Caki2 (cell line): Measurements from ENCODE around the gene IRF2BPL. TPM values are rescaled to one million over a fixed set of nuclear protein-coding genes. Genes with fewer than 3 reads are reported as not detected.

Experiments used
- DNase-seq: peaks from one replicate; pipeline ENCODE4 v3.0.0-alpha.2; 2015; ENCODE audit warnings: low read depth
- in situ Hi-C: cut with HindIII; loops from 2 replicates; pipeline ENCODE4 v1.10.0; 2016; ENCODE audit warnings: low sequenced_read_pairs, low pct_unique_long_range_greater_than_20kb, mixed read lengths
- total RNA-seq: library from RNA; depleted of rRNA; stranded (reverse); fragments of >200 nt; shearing (Covaris generic); gene quantifications from 2 replicates; pipeline ENCODE4 v1.2.3, GENCODE V29; 2014; ENCODE audit warnings: low replicate concordance

The IRF2BPL gene
- total RNA-seq, 1 experiment from 2014 or later = 55.8 TPM

- in situ Hi-C loops = no loop called here
- no peak for DNase-seq
These were observed 9.5 kb upstream of the IRF2BPL start for GRCh38 chr14:77037938-77038568.

GRCh38 chr14:77037215-77037937, 8.9 kb upstream of the IRF2BPL start:
- DNase-seq = no peak
- in situ Hi-C loops = no loop called here

- in situ Hi-C loops = no loop called here
- no peak for DNase-seq
These were observed 8.1 kb upstream of the IRF2BPL start for GRCh38 chr14:77036484-77037214.

DNA sequence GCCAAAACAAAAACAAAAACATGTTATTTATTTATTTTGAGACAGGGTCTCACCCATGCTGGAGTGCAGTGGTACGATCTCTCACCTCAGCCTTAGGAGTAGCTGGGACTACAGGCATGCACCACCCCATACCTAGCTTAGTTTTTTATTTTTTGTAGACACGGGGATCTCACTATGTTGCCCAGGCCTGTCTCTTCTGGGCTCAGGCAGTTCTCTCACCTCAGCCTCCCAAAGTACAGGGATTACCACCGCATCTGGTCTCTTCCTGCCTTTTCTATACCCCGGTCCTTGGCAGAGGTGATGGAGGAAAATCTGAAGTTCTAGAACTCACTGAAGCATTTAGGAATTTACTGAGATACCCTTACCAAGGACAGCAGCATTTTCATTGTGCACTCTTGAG, 6.8 kb upstream of the IRF2BPL start:
- no peak for DNase-seq
- in situ Hi-C loops = no loop called here

DNA sequence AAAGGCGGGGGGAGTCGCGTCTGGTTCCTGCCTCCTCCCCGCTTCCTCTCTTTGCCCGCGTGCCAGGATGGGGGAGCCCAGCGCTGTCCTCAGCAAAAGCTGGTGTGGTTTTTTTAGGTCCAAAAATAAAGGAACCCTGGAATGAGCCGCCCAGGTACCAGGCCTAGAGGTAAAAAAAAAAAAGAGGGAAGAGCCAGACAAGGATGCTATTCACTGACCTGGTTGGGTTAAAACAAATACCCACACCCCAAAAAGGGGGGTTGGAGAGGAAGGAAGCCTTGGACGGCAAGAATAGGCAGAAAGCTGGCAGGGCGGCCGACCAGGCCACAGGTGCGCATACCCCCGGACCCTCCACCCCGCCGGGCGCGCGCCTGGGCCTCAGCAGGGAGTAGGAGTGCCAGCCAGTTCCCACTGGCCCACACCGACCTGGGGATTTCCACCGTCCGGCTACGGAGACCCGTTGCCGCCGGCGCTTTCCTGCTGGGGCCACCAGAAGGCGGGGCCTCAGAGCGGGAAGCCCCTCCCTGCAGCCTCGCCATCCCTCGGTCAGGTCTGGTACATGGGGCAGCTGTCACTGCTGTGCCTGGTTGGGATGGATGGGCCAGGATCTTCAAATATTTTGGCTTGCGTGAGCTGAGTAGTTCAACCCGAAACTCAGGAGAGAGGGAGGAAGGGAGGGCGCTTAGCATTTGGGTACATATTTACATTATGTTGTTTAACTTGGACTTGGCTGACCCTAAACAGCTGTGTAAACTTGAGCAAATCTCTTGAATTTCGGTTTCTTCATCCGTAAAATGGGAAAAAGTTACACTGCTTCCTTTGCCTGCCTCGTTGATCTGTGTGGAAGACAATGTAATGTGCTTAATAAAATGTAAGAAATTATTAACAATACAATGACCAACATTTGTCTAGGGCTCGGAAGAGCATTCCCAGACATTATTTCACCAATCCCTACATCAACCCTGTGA, 5.4 kb upstream of the IRF2BPL start:
- DNase-seq = peak; percentile 90
- in situ Hi-C loops = no loop called here

GRCh38 chr14:77032844-77033621, 4.5 kb upstream of the IRF2BPL start:
- peak; percentile 98 for DNase-seq

DNA sequence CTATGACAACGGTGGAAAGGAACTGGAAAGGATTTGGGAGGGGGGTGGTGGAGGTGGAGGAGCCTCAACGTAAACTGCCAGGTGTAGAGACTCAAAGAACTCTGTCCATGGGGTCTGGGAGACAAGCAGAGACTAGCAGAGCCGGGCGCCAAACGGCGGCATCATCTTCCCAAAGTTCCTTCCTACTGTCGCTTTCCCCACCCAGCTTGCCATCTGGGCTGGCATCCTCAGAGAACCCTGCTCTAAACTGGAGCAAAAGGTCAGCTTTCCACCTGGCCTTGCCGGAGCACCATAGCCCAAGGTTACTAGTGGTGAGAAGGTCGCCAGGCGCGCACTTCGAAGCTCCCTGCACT, 4.0 kb upstream of the IRF2BPL start:
- DNase-seq = no peak
- in situ Hi-C loops = no loop called here

More at GRCh38 chr14:77032844-77033621, 4.5 kb upstream of the IRF2BPL start:
- in situ Hi-C loops = no loop called here

GRCh38 chr14:77031759-77032490, 3.4 kb upstream of the IRF2BPL start:
- in situ Hi-C loops = no loop called here
- DNase-seq = no peak

GRCh38 chr14:77027538-77028383, 747 bp downstream of the IRF2BPL start:
- in situ Hi-C loops = no loop called here
- DNase-seq = peak; percentile 73

DNA sequence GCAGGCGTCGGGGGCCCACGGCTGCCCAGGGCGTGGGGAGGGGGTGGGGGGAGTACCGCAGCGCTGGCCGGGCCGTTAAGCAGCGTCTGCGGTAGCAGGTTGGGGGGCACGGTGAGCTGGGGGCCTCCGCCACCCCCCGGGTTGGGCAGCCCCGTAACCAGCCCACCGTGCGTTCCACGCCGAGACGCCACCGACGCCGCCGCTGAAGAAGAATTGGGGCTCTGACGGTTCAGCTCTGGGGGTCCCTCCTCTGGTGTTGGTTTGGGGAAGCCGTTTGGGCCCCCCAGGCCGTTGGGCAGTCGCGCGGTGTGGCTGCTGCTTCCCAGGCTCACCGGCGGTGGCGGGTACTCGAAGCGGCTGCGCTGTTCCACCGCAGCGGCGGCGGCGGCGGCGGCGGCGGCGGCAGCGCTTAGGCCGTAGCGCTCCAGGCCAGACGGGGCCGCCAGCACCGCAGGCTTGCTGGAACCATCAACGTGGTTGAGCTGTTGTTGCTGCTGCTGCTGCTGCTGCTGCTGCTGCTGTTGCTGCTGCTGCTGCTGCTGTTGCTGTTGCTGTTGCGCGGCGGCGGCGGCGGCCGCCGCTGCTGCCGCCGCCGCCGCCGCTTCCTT, 1.5 kb downstream of the IRF2BPL start:
- DNase-seq = no peak
- in situ Hi-C loops = no loop called here

GRCh38 chr14:77026166-77026929, 2.2 kb downstream of the IRF2BPL start:
- peak; percentile 63 for DNase-seq

DNA sequence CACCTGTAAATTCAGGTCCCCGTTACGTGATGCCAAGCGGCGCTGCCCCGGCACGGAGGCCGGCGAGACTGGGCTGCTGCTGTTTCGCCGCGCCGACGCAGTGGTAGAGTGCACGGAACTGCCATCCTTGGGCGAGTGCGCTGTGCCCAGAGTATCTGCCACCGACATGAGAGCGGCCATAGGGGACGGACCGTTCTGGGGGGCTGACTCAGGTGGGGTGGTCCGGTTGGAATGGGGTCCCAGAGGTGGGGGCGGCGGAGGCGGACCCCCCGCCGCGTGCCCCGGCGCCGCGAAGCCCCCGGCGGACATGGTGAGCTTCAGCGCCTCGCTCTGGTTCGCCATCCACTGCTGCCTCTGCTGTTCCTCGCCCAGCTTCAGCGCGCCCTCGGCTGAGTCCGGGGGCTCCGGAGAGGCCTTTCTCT, 2.8 kb downstream of the IRF2BPL start:
- peak; percentile 29 for DNase-seq
- in situ Hi-C loops = no loop called here

More at GRCh38 chr14:77026166-77026929, 2.2 kb downstream of the IRF2BPL start:
- in situ Hi-C loops = no loop called here

GRCh38 chr14:77024171-77024691, 4.3 kb downstream of the IRF2BPL start:
- DNase-seq = peak; percentile 73
- in situ Hi-C loops = no loop called here

DNA sequence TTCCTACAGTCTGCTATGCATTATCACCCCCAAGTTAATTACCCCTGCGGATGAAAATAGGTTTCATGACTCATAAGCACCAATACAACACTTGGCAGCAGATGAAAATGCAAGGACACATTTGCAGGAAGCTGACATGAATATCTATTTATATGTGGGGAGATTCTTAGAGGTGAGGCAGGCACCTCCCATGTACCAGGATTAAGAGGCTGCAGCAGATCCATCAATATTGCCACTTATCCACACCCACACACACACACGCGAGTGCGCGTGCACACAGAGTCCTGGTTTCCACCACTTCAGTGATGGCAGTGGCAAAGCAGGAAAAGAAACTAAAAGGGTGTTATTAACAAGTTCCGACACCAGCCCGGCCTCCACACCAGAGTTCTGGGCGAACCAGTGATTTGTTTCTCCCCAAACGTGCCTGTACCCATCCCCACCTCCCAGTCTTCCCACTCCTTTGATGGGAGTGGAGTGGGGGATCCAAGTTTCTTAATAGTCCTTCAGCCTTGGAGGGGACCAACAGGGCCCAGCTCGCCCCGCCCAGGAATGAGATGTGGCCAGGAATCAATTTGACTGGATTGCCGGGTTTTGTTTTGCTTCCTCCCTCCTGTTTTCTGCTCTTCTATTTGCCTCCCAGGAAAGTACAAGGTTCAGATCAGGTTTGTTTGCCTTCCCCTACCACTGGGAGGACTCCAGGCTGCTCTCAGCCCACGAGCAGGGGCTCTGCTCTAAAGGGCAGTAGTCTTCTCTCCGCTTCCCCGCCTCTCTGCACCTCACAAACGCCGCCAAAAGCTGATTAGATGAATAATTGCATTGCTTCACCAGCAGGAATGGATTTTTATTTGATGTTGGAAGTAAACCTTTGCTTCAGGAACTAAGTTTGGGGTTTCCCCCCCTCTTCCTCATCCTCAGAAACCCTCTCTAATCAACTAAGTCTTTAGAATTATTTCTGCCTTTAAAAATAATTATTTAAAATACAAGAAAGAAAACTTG, 5.2 kb downstream of the IRF2BPL start:
- in situ Hi-C loops = no loop called here
- peak; percentile 57 for DNase-seq
